MM.1S (cell line): Measurements from ENCODE around the gene UGT2B7.

Experiments used
- DNase-seq: peaks from one replicate; pipeline ENCODE4 v3.0.0-alpha.2; 2015
- H2AFZ ChIP-seq: fragments of 300-600 bp; sonication (generic); 2 replicates; pipeline ENCODE4 v1.6.0; 2016; ENCODE audit warnings: antibody characterized with exemption, low read length
- H3F3A ChIP-seq: fragments of 300-600 bp; sonication (generic); 2 replicates; pipeline ENCODE4 v1.6.1; 2016; ENCODE audit warnings: mild to moderate bottlenecking, antibody characterized with exemption, low read length, moderate library complexity, mixed read lengths; ENCODE audit not compliant: insufficient read depth
- H3K27ac ChIP-seq: fragments of 300-600 bp; sonication (generic); 2 replicates; pipeline ENCODE4 v1.5.1; 2016; ENCODE audit warnings: mild to moderate bottlenecking, low read length
- H3K27me3 ChIP-seq: fragments of 300-600 bp; sonication (generic); replicated peaks from 2 replicates; pipeline ENCODE4 v1.6.0; 2016; ENCODE audit warnings: low read length; ENCODE audit not compliant: insufficient read depth
- H3K36me3 ChIP-seq: fragments of 300-600 bp; sonication (generic); replicated peaks from 2 replicates; pipeline ENCODE4 v1.6.1; 2016; ENCODE audit warnings: mild to moderate bottlenecking, low read length, mixed read lengths; ENCODE audit not compliant: insufficient read depth
- H3K4me1 ChIP-seq: fragments of 300-600 bp; sonication (generic); 2 replicates; pipeline ENCODE4 v1.6.1; 2016; ENCODE audit warnings: low read length, mixed read lengths
- H3K4me2 ChIP-seq: fragments of 300-600 bp; sonication (generic); 2 replicates; pipeline ENCODE4 v1.6.0; 2016; ENCODE audit warnings: low read depth, low read length
- H3K4me3 ChIP-seq: fragments of 300-600 bp; sonication (generic); 2 replicates; pipeline ENCODE4 v1.5.1; 2016; ENCODE audit warnings: low read length, mixed read lengths
- H3K79me2 ChIP-seq: fragments of 300-600 bp; sonication (generic); 2 replicates; pipeline ENCODE4 v1.6.1; 2016; ENCODE audit warnings: mixed run types, low read length, mixed read lengths
- H3K9ac ChIP-seq: fragments of 300-600 bp; sonication (generic); 2 replicates; pipeline ENCODE4 v1.6.1; 2016; ENCODE audit warnings: low read length, mixed read lengths
- H3K9me2 ChIP-seq: fragments of 300-600 bp; sonication (generic); replicated peaks from 2 replicates; pipeline ENCODE4 v1.6.1; 2016; ENCODE audit warnings: mild to moderate bottlenecking, low read length, mixed read lengths; ENCODE audit not compliant: insufficient read depth
- H3K9me3 ChIP-seq: fragments of 300-600 bp; sonication (generic); replicated peaks from 2 replicates; pipeline ENCODE4 v1.6.1; 2016; ENCODE audit warnings: mild to moderate bottlenecking, low read length, mixed read lengths; ENCODE audit not compliant: insufficient read depth
- H4K20me1 ChIP-seq: fragments of 300-600 bp; sonication (generic); 2 replicates; pipeline ENCODE4 v1.6.1; 2016; ENCODE audit warnings: mild to moderate bottlenecking, low read length, moderate library complexity, mixed read lengths; ENCODE audit not compliant: insufficient read depth
- EZH2 ChIP-seq: fragments of 300-600 bp; sonication (generic); optimal IDR thresholded peaks from 2 replicates; pipeline ENCODE3; 2017; ENCODE audit warnings: low read depth, mild to moderate bottlenecking, antibody characterized with exemption, low read length, mixed read lengths
- EZH2phosphoT487 ChIP-seq: fragments of 300-600 bp; sonication (generic); IDR thresholded peaks from 2 replicates; pipeline ENCODE4 v1.6.1; 2018; ENCODE audit warnings: antibody characterized with exemption, low read length
- TF ChIP-seq, protein P1 (sequence below): fragments of 300-600 bp; sonication (generic); IDR thresholded peaks from 2 replicates; pipeline ENCODE4 v1.5.1; 2016; ENCODE audit warnings: antibody characterized with exemption, low read length, mixed read lengths

The UGT2B7 gene

DNA sequence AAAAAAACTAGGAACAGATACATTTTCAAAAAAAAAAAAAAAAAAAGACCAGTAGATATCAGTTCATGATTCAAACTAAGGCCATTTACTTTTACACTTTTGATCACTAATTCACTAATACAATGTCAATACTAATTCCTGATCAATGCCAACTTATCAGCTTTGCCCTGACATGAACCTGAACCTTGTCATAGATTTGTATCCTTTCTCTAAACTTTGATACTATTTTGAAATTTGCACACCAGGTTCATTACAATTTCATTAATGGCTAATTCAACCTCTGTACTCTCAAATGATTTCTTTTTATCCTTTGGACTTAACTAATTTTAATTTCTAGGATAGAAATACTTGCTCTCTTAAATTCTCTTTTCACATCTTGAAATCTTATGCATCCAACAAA lies 37.7 kb downstream of the UGT2B7 start:
- H3F3A ChIP-seq, result no peaks in the 10 kb centered on the region
- H2AFZ ChIP-seq, result no peak overlapping the region
- no peaks in the 10 kb centered on the region for H4K20me1 ChIP-seq
- no peak overlapping the region for H3K4me2 ChIP-seq
- no peak for TF ChIP-seq EZH2
- TF ChIP-seq, protein P1, sequence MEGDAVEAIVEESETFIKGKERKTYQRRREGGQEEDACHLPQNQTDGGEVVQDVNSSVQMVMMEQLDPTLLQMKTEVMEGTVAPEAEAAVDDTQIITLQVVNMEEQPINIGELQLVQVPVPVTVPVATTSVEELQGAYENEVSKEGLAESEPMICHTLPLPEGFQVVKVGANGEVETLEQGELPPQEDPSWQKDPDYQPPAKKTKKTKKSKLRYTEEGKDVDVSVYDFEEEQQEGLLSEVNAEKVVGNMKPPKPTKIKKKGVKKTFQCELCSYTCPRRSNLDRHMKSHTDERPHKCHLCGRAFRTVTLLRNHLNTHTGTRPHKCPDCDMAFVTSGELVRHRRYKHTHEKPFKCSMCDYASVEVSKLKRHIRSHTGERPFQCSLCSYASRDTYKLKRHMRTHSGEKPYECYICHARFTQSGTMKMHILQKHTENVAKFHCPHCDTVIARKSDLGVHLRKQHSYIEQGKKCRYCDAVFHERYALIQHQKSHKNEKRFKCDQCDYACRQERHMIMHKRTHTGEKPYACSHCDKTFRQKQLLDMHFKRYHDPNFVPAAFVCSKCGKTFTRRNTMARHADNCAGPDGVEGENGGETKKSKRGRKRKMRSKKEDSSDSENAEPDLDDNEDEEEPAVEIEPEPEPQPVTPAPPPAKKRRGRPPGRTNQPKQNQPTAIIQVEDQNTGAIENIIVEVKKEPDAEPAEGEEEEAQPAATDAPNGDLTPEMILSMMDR, result no peak
- TF ChIP-seq EZH2phosphoT487, result no peak
- H3K9ac ChIP-seq, result no peak overlapping the region
- H3K4me3 ChIP-seq, result no peak overlapping the region
- no peaks in the 10 kb centered on the region for H3K79me2 ChIP-seq
- H3K9me3 ChIP-seq, result no peaks in the 10 kb centered on the region
- no peak for DNase-seq
- H3K27me3 ChIP-seq, result no peaks in the 10 kb centered on the region
- H3K36me3 ChIP-seq, result no peaks in the 10 kb centered on the region
- no peaks in the 10 kb centered on the region for H3K9me2 ChIP-seq
- no peak overlapping the region for H3K27ac ChIP-seq
- no peaks in the 10 kb centered on the region for H3K4me1 ChIP-seq

DNA sequence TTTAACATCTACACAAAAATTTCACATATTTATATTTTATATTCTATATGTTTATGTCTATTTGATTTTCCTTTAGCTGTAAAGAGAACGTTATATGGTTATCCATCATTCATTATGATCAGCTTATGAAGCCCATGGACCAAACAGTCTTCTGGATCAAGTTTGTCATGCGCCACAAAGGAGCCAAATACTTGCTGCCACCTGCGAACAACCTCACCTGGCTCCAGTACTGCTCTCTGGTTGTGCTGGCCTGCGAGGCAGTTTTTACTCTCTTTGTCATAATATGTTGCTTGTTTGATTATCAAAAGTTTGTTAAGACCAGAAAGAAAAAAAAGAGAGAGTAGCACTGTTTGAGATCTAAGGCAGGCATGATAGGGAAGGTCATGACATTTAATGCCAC lies 38.2 kb downstream of the UGT2B7 start:
- Histone ChIP-seq H3K27ac (no peak overlapping the region), H3F3A (no peaks in the 10 kb centered on the region), H3K9ac (no peak overlapping the region), H3K4me3 (no peak overlapping the region), H3K9me2 (no peaks in the 10 kb centered on the region), H4K20me1 (no peaks in the 10 kb centered on the region), H3K4me1 (no peaks in the 10 kb centered on the region), H3K27me3 (no peaks in the 10 kb centered on the region), H3K9me3 (no peaks in the 10 kb centered on the region), H3K79me2 (no peaks in the 10 kb centered on the region), H3K4me2 (no peak overlapping the region), H3K36me3 (no peaks in the 10 kb centered on the region), H2AFZ (no peak overlapping the region)
- no peak for DNase-seq
- TF ChIP-seq EZH2phosphoT487 (no peak), EZH2 (no peak)
- TF ChIP-seq, protein P1, result no peak

DNA sequence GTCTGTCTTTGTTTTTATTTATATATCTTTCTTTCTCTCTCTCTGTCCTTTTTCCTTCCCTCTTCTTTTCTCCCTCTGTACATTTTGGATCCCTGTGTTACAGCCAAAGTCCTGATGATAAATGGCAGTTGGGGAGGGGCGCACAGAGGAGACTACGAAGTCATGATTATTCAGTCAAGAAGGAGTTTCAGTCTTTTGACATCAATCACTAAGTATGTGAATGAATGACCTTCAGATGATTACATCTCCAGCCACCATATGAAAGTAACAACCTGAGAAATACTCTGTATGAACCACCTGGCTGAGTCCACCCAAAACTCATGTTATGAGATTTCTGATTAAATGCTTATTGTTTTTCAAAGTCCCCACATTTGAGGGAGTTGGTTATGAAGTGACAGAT lies 45.0 kb downstream of the UGT2B7 start:
- H3K4me3 ChIP-seq, result no peak overlapping the region
- no peaks in the 10 kb centered on the region for H3K9me2 ChIP-seq
- no peaks in the 10 kb centered on the region for H4K20me1 ChIP-seq
- TF ChIP-seq EZH2 (no peak), EZH2phosphoT487 (no peak)
- TF ChIP-seq, protein P1, result no peak
- H3K9me3 ChIP-seq, result no peaks in the 10 kb centered on the region
- H3K9ac ChIP-seq, result no peak overlapping the region
- H3K4me2 ChIP-seq, result no peak overlapping the region
- no peaks in the 10 kb centered on the region for H3K4me1 ChIP-seq
- no peak overlapping the region for H3K27ac ChIP-seq
- no peak for DNase-seq
- no peaks in the 10 kb centered on the region for H3K27me3 ChIP-seq
- H3F3A ChIP-seq, result no peaks in the 10 kb centered on the region
- no peak overlapping the region for H2AFZ ChIP-seq
- H3K79me2 ChIP-seq, result no peaks in the 10 kb centered on the region
- H3K36me3 ChIP-seq, result no peaks in the 10 kb centered on the region
